Measurements from ENCODE around the gene GMPR.

GMPR gene

DNA sequence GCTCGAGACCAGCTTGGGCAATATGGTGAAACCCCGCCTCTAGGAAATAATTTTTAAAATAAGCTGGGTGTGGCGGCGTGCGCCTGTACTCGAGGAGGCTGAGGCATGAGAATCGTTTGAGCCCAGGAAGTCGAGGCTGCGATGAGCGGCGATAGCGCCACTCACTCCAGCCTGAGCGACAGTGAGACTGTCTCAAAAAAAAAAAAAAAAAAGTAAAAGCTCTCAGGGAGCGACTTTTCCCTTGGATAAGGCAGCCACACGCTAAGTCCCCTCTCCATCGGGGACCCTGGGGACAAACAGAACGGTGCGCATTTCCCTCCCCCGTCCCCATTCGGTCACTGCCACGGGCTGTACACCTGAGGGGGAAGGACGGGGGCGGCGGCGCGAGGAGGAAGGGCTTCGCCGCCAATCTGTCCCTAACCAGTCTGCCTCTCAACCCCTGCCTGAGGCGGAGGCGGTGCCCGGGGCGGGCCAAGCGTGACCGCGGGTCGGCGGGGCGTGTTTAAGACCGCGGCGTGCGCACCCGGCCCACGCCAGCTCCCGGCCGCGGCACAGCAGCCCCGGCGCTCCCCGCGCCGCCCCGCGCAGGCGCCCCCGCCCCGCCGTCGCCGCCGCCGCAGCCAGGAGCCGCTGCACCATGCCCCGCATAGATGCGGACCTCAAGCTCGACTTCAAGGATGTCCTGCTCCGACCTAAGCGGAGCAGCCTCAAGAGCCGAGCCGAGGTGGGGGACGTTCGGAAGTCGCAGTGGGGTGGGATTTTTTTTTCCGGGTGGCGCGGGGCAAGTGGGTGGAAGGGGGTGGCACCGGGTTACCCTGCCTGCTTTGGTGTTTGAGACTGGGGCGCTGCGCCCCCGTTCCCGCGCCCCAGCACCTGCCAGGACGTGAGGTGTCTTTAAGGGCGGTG is at the start of gene GMPR:
TSS of gene GMPR (plus strand) at position 531 of the 906 bp plus-strand sequence. CDS start at position 638, 107 bp downstream.
- peak; percentile 54 for DNase-seq (ENCODE audit: extremely low spot score, insufficient read length, low read depth)
- peak; percentile 71 for FAIRE-seq

DNA sequence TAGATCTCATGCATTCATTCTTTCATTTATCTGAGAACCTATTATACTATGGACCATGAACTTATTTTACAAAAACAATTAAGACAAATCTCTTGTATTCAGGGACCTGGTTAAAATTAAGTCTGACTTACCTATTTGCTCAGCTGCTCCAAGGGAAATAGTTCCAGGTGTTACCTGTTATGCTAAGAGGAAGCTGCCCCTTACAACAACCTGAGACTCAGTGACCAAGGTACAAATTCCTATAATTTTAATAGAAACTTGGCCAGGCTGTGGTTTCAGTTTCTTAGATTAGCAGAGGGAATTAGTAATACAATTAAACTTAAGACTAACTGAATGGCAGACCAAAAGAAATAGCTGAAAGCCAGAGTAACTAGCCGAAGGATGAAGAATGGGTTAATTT is 48.2 kb upstream of the GMPR start:
- FAIRE-seq, result no peak
- no peak for DNase-seq (ENCODE audit: extremely low spot score, insufficient read length, low read depth)

DNA sequence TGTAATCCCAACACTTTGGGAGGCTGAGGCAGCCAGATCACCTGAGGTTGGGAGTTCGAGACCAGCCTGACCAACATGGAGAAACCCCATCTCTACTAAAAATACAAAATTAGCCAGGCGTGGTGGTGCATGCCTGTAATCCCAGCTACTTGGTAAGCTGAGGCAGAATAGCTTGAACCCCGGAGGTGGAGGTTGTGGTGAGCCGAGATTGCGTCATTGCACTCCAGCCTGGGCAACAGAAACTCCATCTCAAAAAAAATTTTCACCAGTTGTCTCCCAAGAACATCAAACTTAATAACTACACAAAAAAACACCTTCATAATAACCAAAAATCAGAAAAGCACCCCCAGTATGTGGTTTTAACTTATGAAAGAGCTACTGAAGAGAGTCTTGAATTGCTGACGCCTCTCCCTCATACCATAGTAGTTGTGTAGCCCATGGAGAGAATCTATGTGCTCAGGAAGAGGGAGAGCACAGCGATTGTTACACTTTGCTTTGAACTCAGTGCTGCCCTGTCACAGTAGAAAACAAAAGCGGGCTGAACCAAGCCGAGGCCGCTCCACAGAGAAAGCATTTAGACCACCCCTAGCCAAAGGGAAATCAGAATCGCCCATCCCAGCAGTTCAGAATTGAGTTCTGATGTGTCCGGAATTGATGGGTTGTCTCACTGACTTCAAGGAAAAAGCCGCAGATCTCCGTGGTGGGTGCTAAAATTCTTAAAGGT is 42.0 kb upstream of the GMPR start:
- no peak for DNase-seq (ENCODE audit: extremely low spot score, insufficient read length, low read depth)
- no peak for FAIRE-seq

- DNase-seq (ENCODE audit: extremely low spot score, insufficient read length, low read depth) (no peak), FAIRE-seq (no peak)
These were observed 41.3 kb upstream of the GMPR start for GRCh38 chr6:16196984-16197546.

DNA sequence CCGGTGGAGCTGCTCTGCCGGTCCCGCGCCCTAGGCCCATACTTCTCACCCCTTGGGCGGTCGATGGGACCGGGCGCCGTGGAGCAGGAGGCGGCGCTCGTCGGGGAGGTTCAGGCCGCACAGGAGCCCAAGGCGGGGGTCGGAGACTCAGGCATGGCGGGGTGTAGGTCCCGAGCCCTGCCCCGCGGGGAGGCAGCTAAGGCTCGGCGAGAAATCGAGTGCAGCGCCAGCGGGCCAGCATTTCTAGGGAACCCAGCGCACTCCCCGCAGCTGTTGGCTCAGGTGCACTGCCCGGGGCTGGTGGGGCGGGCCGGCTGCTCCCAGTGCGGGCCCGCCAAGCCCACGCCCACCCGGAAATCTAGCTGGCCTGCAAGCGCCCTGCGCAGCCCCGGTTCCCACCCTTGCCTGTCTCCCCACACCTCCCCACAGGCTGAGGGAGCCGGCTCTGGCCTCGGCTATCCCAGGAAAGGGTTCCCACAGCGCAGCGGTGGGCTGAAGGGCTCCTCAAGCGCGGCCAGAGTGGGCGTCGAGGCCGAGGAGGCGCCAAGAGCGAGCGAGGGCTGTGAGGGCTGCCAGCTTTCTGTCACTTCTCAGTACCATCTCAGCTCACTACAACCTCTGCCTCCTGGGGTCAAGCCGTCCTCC is 40.2 kb upstream of the GMPR start:
- no peak for FAIRE-seq
- no peak for DNase-seq (ENCODE audit: extremely low spot score, insufficient read length, low read depth)

GRCh38 chr6:16199804-16200203 is 38.6 kb upstream of the GMPR start:
- FAIRE-seq (no peak), DNase-seq (ENCODE audit: extremely low spot score, insufficient read length, low read depth) (no peak)

- no peak for FAIRE-seq
These were observed 38.0 kb upstream of the GMPR start for GRCh38 chr6:16200321-16200883.

GRCh38 chr6:16201706-16202105 is 36.7 kb upstream of the GMPR start:
- FAIRE-seq (no peak), DNase-seq (ENCODE audit: extremely low spot score, insufficient read length, low read depth) (no peak)

More at GRCh38 chr6:16200321-16200883, 38.0 kb upstream of the GMPR start:
- DNase-seq (ENCODE audit: extremely low spot score, insufficient read length, low read depth), result no peak

DNA sequence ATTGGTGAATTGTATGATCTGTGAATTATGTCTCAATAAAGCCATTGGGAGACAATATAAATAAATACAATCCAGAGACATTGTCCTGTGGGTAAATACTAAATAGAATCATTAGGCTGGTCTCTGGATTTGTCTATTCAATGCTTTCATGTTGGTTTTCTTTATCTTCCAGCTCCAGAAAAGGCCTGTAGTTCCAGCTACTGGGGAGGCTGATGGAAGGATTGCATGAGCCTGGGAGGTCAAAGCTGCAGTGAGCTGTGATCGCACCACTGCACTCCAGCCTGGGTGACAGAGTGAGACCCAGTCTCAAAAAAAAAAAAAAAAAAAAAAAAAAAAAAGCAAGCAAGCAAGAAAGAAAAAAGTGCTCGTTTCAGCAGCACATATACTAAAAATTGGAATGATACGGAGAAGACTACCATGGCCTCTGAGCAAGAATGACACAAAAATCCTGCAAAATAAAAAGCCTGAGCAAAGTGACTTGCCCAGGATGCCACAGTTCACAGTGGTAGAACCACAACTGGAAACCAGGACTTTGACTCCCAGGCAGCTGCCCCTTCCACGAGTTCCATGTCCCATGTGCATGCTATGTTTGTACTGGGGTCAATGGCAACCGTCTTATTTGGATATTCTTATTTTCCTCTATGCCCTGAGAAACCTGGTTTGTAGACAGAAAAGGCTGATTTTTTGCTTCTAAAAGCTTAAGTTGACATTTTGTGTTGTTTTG is 33.6 kb upstream of the GMPR start:
- DNase-seq (ENCODE audit: extremely low spot score, insufficient read length, low read depth) (no peak), FAIRE-seq (no peak)

- FAIRE-seq (peak; percentile 91), DNase-seq (ENCODE audit: extremely low spot score, insufficient read length, low read depth) (peak; percentile 49)
These were observed 32.8 kb upstream of the GMPR start for GRCh38 chr6:16205377-16206144.

DNA sequence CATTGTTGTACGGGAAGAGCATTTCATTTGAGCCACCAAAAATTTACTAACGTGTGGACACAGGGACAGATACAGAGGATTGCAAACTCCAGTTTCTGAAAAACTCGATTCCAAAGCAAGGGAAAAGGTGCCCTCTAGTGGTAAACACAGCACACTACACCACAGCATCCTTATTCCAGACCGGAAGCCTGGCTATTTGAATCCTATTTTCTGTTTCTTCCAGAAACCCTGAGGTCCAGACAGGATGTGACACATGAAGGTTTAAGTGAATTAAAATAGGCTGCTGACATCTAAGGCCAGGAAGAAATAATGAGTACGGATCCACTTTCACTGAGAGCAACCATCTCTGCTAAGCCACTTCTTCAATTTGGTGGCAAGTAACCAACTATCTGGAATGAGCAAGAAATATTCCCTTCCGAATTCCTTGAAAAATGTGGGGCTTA is 31.8 kb upstream of the GMPR start:
- FAIRE-seq (peak; percentile 93), DNase-seq (ENCODE audit: extremely low spot score, insufficient read length, low read depth) (no peak)

- DNase-seq (ENCODE audit: extremely low spot score, insufficient read length, low read depth), result no peak
- FAIRE-seq, result no peak
These were observed 29.4 kb upstream of the GMPR start for GRCh38 chr6:16208989-16209388.

DNA sequence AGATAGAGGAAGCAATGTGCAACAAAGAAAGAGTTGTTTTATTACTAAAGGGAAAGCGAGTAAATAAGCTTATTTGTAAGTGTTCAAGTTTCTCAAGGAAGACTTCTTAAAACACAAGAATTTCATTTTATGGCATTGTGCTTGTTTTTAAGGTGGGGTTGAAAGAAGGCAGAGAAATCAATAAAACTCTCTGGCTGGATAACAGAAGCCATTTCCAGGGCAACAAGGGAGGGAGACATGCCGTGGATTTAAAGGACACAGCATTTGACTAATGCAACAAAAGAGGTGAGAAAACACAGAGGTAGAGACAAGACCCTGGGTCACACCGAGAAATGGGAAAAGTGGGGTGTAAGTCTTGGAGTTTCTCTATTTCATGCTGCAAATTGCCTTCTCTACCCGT is 28.8 kb upstream of the GMPR start:
- no peak for FAIRE-seq
- DNase-seq (ENCODE audit: extremely low spot score, insufficient read length, low read depth), result no peak

GRCh38 chr6:16212276-16212675 is 26.1 kb upstream of the GMPR start:
- DNase-seq (ENCODE audit: extremely low spot score, insufficient read length, low read depth) (no peak), FAIRE-seq (no peak)

- FAIRE-seq (no peak), DNase-seq (ENCODE audit: extremely low spot score, insufficient read length, low read depth) (no peak)
These were observed 21.8 kb upstream of the GMPR start for GRCh38 chr6:16216501-16217155.

DNA sequence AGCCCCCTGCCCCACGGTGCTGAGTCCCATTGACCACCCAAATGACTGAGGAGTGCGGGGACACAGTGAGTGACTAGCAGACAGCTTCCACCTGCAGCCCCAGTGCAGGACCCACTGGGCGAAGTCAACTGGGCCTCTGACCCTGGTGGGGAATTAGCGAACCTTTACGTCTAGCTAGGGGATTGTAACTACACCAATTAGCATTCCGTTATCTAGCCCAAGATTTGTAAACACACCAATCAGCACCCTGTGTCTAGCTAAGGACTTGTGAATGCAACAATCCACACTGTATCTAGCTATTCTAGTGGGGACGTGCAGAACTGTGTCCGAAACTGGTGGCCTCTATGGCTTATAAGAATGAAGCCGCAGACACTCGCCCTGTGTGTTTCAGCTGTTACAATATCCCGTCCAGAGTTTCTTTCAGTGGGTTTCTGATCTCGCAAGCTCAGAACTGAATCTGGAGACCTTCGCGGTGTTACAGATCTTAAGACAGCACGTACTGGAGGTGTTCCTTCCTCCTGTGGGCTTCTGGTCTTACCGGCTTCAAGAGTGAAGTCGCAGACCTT is 21.1 kb upstream of the GMPR start:
- DNase-seq (ENCODE audit: extremely low spot score, insufficient read length, low read depth), result no peak
- no peak for FAIRE-seq

- DNase-seq (ENCODE audit: extremely low spot score, insufficient read length, low read depth) (no peak), FAIRE-seq (no peak)
These were observed 15.6 kb upstream of the GMPR start for GRCh38 chr6:16222826-16223225.

- no peak for FAIRE-seq
These were observed 15.0 kb upstream of the GMPR start for GRCh38 chr6:16223362-16223761.

More at GRCh38 chr6:16223362-16223761, 15.0 kb upstream of the GMPR start:
- DNase-seq (ENCODE audit: extremely low spot score, insufficient read length, low read depth), result no peak
